Lower lobe of right lung (tissue), 2 donors: ENCODE data around the gene OPRL1. TPM values are rescaled to one million over a fixed set of nuclear protein-coding genes. Genes with fewer than 3 reads are reported as not detected.
A peak's percentile ranks its signal among the peaks of the same experiment; 100 is the strongest.

Experiments used
- ATAC-seq, 2 donors: fragments of 200-7000 bp; cut with Tn5 transposase; one replicate each; pipeline ENCODE4 v1.9.1; 2020 to 2022; ENCODE audit warnings: mild to moderate bottlenecking in 2 of 2, moderate library complexity in 2 of 2
- DNase-seq: peaks from one replicate; pipeline ENCODE4 v3.0.0-alpha.2; 2020
- H3K27ac ChIP-seq: fragments of 200-600 bp; one replicate; pipeline ENCODE4 v1.8.0; 2022
- H3K27me3 ChIP-seq: fragments of 200-600 bp; one replicate; pipeline ENCODE4 v1.8.0; 2022; ENCODE audit warnings: low read depth
- H3K36me3 ChIP-seq: fragments of 200-600 bp; one replicate; pipeline ENCODE4 v1.8.0; 2022; ENCODE audit warnings: mild to moderate bottlenecking
- H3K4me1 ChIP-seq: fragments of 200-600 bp; one replicate; pipeline ENCODE4 v1.8.0; 2022
- H3K4me3 ChIP-seq: fragments of 200-600 bp; one replicate; pipeline ENCODE4 v1.8.0; 2022; ENCODE audit warnings: mild to moderate bottlenecking
- H3K9me3 ChIP-seq: fragments of 200-600 bp; one replicate; pipeline ENCODE4 v1.8.0; 2022
- CTCF ChIP-seq: fragments of 200-600 bp; IDR thresholded peaks from one replicate; pipeline ENCODE4 v1.8.0; 2022; ENCODE audit warnings: antibody characterized with exemption, mild to moderate bottlenecking
- intact Hi-C: fragments of 100-400 bp; cut with DNase I; formaldehyde crosslinking; loops from one replicate; pipeline ENCODE4 v1.11.0; 2022
- total RNA-seq: library from RNA; stranded (reverse); fragmentation: NEBNext Ultra II Directional; extraction: Animal tissue kit (Norgen Biotek cat#: 25700); gene quantifications from one replicate; pipeline ENCODE4 v1.2.1, GENCODE V29; 2021
- donor health status: DM: no; HTN: yes; CAD: no; lungs with severe emphysema.

Gene OPRL1
- total RNA-seq, 1 donor from 2014 or later, result 2.6 TPM

- peaks cover 13% of the 10 kb centered on the region for H3K27me3 ChIP-seq
These were observed 28.0 kb downstream of the OPRL1 start for GRCh38 chr20:64107736-64108457.

GRCh38 chr20:64108731-64109681, 29.1 kb downstream of the OPRL1 start:
- no peaks in the 10 kb centered on the region for H3K36me3 ChIP-seq
- H3K27ac ChIP-seq, result no peak overlapping the region
- ATAC-seq (no peak), DNase-seq (peak; percentile 26)
- no peak for TF ChIP-seq CTCF
- H3K27me3 ChIP-seq, result peaks cover 4% of the 10 kb centered on the region
- intact Hi-C loops, result no loop called here
- H3K9me3 ChIP-seq, result no peaks in the 10 kb centered on the region
- no peak overlapping the region for H3K4me3 ChIP-seq
- H3K4me1 ChIP-seq, result no peaks in the 10 kb centered on the region

More at GRCh38 chr20:64107736-64108457, 28.0 kb downstream of the OPRL1 start:
- no peaks in the 10 kb centered on the region for H3K9me3 ChIP-seq
- ATAC-seq (no peak), DNase-seq (peak; percentile 24)
- no peak overlapping the region for H3K4me3 ChIP-seq
- no peaks in the 10 kb centered on the region for H3K36me3 ChIP-seq
- TF ChIP-seq CTCF, result no peak
- no peaks in the 10 kb centered on the region for H3K4me1 ChIP-seq
- H3K27ac ChIP-seq, result no peak overlapping the region
- intact Hi-C loops, result no loop called here

- Histone ChIP-seq H3K27me3 (no peaks in the 10 kb centered on the region), H3K4me3 (no peak overlapping the region), H3K9me3 (no peaks in the 10 kb centered on the region), H3K27ac (no peak overlapping the region), H3K4me1 (no peaks in the 10 kb centered on the region), H3K36me3 (no peaks in the 10 kb centered on the region)
- ATAC-seq (no peak), DNase-seq (peak; percentile 20)
- intact Hi-C loops, result no loop called here
- no peak for TF ChIP-seq CTCF
These were observed 30.0 kb downstream of the OPRL1 start for GRCh38 chr20:64109831-64110391.

DNA sequence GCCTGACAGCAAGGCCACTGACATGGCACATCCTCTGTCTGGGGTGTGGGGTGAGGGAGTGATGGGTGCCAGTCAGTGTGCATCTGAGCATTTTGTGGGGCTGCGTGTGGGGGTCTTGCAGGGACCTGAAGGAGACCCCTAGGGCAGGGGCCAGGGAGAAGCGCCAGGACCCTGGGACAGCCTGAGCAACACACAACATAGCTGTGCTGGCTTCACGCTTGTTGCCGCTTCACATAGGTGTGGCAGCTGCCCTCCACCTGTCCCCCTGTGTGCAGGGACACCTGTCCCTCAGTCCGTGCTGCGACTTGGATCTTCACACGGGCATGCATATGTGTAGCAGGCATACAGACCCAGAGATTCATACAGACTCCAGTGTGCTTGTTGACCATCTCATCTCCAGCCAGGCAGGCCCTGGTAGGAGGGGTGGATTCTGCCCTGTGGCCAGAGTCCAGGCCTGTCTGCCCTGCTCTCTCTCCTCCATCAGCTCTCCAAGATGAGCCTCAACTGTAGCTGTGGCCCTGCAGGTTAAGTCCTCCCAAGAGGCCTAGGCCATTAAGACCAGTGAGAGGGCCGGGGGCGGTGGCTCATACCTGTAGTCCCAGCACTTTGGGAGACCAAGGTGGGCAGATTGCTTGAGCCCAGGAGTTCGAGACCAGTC, 30.7 kb downstream of the OPRL1 start:
- no peak for TF ChIP-seq CTCF
- DNase-seq (peak; percentile 30), ATAC-seq (no peak)
- H3K4me1 ChIP-seq, result no peaks in the 10 kb centered on the region
- no peak overlapping the region for H3K4me3 ChIP-seq
- H3K36me3 ChIP-seq, result no peaks in the 10 kb centered on the region
- intact Hi-C loops, result no loop called here
- no peaks in the 10 kb centered on the region for H3K9me3 ChIP-seq
- H3K27me3 ChIP-seq, result no peaks in the 10 kb centered on the region
- H3K27ac ChIP-seq, result no peak overlapping the region
